Stimulated activated CD8-positive, alpha-beta memory T cell treated with anti-CD3 and anti-CD28 coated beads, Interleukin-4, amount 100 ng/mL, for 1 hour (primary cell): Measurements from ENCODE around the gene GPATCH1.
"Not testable (repeated sequence)": the region's sequence is repeated elsewhere in the genome, so short reads cannot be mapped to it uniquely, and the experiment has no call there.

Experiments
- DNase-seq, 2 donors: peaks; one replicate each; pipeline ENCODE4 v3.0.0-alpha.2; 2020; ENCODE audit warnings: low read depth in 2 of 2, low spot score in 1 of 2

GPATCH1 gene

GRCh38 chr19:33114312-33114711 is 33.3 kb downstream of the GPATCH1 start:
- DNase-seq: no peak

- no peak for DNase-seq
Measured at GRCh38 chr19:33117501-33117900, 36.5 kb downstream of the GPATCH1 start.

GRCh38 chr19:33118643-33119042 is 37.7 kb downstream of the GPATCH1 start:
- DNase-seq: no peak

- DNase-seq: no peak
Measured at GRCh38 chr19:33124207-33125098, 43.5 kb downstream of the GPATCH1 start.

- DNase-seq: peak; percentile 24 to 27
Measured at GRCh38 chr19:33125929-33126388, 45.0 kb downstream of the GPATCH1 start.

GRCh38 chr19:33126712-33127111 is 45.7 kb downstream of the GPATCH1 start:
- not testable (repeated sequence) for DNase-seq

GRCh38 chr19:33129901-33130300 is 48.9 kb downstream of the GPATCH1 start:
- DNase-seq: no peak

GRCh38 chr19:33130433-33130832 is 49.5 kb downstream of the GPATCH1 start:
- no peak for DNase-seq

- no peak for DNase-seq
Measured at GRCh38 chr19:33132021-33132420, 51.0 kb downstream of the GPATCH1 start, which contains the start of gene WDR88. Gene WDR88 (plus strand): TSS chr19:33132114. CDS start chr19:33132170, 56 bp downstream.

- DNase-seq: no peak
Measured at GRCh38 chr19:33132425-33132824, 51.4 kb downstream of the GPATCH1 start.

- DNase-seq: no peak
Measured at GRCh38 chr19:33133438-33134031, 52.6 kb downstream of the GPATCH1 start.

GRCh38 chr19:33134571-33135041 is 53.6 kb downstream of the GPATCH1 start:
- no peak for DNase-seq

- no peak for DNase-seq
Measured at GRCh38 chr19:33139165-33139564, 58.2 kb downstream of the GPATCH1 start.

GRCh38 chr19:33143897-33144405 is 63.0 kb downstream of the GPATCH1 start:
- peak; percentile 24 to 31 for DNase-seq

- DNase-seq: no peak
Measured at GRCh38 chr19:33146209-33146608, 65.2 kb downstream of the GPATCH1 start.

GRCh38 chr19:33147538-33147937 is 66.6 kb downstream of the GPATCH1 start:
- DNase-seq: no peak

- DNase-seq: no peak
Measured at GRCh38 chr19:33150852-33151518, 70.0 kb downstream of the GPATCH1 start.

- no peak for DNase-seq
Measured at GRCh38 chr19:33152176-33152575, 71.2 kb downstream of the GPATCH1 start.

GRCh38 chr19:33152625-33153024 is 71.6 kb downstream of the GPATCH1 start:
- not testable (repeated sequence) for DNase-seq

GRCh38 chr19:33154313-33154712 is 73.3 kb downstream of the GPATCH1 start:
- DNase-seq: not testable (repeated sequence)

GRCh38 chr19:33156334-33156733 is 75.4 kb downstream of the GPATCH1 start:
- DNase-seq: no peak
